HPDE6-E6E7 (cell line): ENCODE results near the gene KRTAP10-1.

ENCODE experiments used
- DNase-seq: peaks from one replicate; pipeline ENCODE4 v3.0.0; 2011; ENCODE audit warnings: missing footprints; ENCODE audit errors: extremely low spot score

The KRTAP10-1 gene

GRCh38 chr21:44548922-44549321 is 8.9 kb upstream of the KRTAP10-1 start:
- DNase-seq = no peak

DNA sequence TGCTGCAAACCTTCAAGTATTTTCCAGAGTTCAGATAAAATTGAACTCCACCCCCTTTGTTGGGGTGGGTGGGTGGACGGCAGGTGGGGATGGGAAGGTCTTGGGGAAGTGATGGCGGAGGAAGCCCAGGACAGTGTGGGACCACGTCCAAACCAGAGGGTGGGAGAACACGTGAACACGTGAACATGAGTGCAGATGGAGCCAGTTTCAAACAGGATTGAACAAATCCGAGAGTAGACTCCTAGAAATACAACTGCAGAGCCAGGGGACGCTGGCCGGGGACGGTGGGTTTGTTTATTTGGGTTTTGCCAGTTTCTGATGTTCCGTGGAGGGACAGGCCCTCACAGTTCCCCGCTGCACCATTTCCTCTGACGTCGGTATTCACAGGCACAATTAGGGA is 8.4 kb upstream of the KRTAP10-1 start:
- no peak for DNase-seq

GRCh38 chr21:44547656-44548331 is 7.8 kb upstream of the KRTAP10-1 start:
- no peak for DNase-seq

DNA sequence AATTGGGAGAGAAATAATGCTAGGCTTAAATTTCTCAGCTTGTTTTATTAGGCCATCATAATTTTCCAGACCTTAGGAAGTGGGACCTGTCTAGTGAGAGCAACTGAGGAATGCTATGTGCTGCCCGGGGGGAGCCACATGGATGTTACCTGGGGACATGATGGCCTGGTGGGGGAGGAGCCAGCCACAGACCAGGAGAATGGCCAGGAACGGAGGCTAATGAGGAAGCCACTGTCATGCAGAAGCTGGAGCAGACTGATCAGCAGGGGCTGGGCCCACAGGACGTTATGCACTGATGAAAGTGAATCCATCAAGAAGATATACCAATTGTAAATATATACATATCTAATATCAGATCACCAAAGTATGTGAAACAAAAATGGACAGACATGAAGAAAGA is 4.6 kb upstream of the KRTAP10-1 start:
- DNase-seq = no peak

DNA sequence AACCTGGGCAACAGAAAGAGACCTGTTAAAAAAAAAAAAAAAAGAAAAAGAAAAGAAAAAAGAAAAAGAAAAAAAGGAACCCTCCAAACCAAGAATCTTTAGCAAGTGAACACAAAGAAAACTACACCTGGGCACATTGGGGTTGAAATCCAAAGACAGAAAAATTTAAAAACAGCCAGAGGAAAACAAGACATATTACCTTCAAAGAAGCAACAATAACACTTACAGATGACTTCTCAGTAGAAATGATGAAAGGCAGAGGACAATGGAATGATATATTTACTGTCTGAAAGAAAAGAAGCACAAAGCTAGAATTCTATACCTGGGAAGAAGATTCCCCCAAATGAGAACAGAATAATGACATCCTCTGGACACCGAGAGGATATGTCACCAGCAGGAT is 2.7 kb upstream of the KRTAP10-1 start:
- DNase-seq = no peak

DNA sequence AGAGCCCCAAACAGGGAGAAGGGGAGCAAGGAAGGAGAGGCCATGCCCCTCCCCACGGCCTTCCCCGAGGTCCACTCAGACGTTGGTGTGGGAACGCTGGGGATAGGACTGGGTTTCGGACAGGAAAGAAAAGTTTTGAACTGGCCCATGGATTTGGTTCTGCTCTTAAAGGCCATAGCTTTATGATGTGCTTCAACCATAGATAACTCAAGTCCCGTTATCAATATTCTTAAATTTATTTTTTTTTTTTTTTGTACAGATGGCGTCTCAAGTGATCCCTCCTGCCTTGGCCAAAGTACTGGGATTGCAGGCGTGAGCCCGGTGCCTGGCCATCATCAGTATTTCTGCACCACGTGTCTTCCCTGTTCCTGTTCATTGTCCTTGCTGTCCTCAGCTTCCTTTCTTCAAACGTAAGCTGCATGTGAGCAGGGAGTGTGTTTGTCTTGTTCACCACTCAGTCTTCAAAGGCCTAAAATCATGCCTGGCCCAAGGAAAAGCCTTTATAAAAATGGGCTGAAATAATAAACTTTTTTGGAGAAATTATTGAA is 820 bp upstream of the KRTAP10-1 start:
- no peak for DNase-seq

DNA sequence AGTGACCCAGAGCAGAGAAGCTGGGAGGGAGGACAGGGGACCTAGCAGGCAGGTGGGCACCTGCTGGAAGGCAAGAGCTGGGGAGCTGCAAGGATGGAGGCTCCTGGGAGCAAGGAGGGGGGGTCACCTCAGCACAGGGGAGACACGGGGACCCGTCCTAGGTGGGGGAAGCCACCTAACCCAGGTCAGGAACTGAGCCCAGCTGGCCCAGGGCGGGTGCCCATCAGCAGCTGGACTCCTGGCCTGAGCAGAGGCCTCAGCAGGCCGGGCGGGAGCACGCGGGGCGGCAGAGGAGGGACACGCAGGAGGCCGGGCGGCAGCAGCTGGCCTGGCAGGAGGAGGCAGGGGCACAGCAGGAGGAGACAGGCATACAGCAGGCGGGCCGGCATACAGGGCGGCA is 949 bp downstream of the KRTAP10-1 start:
- DNase-seq = no peak

DNA sequence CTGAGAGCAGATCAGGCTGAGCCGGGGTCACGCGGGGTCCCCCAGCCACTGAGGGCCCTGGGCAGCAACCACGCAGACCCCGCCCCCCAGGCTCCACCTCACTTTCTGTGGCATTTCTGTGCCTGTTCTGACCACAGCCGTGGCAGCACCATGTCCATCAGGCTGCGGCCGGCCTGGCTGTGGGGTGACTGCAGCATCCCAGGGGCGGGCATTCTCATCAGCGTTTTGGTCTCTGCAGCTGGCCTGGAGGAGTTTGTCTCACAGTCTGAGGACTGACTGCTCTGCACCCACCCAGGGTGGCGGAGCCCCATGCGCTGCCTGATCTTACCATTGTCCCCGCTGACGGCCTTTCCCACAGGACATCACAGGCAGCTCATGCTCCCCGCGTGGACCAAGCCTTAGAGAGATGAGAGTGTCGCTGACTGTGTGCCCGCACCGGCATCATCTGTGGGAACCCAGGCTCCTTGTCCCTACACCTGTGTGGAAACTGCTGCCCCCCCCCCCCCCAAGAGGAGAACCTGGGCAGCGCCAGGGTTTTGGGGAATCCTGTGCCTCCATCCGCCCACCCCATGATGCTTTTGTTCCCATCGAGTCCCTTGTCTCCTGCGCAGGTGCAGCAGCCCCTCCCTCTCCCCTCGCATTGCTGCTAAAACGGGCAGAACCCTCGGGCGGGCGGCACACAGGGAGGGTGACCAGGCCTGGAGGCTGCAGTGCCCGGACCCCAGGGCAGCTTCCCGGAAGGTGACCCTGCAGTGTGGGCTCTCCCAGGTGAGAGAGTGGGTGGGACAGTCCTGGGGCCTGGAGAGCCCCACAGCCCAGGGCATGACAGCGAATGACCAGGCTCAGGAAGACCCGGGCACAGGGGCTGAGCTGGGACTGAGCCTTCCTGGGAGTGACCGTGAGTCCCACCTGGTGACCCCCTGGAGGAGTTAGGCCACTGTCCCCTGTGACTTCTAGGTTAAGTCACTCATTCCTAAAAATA is 1.8 kb downstream of the KRTAP10-1 start:
- DNase-seq = no peak

DNA sequence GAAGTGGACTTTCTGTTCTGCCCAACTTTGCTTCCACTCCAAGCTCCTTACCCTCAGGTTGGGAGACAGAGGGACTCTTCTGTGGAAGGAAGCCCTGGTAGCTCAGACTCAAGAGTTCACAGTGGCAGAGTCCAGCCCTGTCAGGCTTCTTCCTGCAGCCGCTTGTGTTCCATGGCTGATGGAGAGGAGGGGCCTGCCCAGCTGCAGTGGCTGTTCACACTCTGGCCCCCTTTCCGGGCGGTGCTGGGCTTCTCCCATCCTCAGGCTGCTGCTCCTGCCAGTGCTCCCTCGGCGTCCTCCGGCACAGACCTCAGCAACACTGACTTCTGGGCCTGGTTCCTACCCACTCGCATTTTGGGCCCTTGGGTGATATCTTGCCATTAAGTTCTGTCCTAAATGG is 4.0 kb downstream of the KRTAP10-1 start:
- no peak for DNase-seq

DNA sequence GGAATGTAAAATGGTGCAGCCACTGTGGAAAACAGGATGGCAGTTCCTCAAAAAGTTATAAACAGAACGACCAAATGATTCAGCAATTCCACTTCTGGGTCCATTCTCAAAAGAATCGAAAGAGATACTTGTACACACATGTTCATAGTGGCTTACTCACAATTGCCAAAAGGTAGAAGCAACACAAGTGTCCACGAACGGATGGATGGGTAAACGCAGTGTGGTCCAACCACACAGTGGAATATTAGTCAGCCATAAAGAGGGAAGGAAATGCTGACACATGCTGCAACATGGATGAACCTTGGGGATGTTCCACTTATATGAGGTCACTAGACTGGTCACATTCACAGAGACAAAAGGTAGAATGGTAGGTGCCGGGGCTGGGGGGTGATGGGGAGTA is 5.3 kb downstream of the KRTAP10-1 start:
- no peak for DNase-seq

- DNase-seq = no peak
These were observed 5.9 kb downstream of the KRTAP10-1 start for GRCh38 chr21:44533891-44534627.

GRCh38 chr21:44533121-44533890 is 6.7 kb downstream of the KRTAP10-1 start:
- no peak for DNase-seq

GRCh38 chr21:44532712-44533111 is 7.3 kb downstream of the KRTAP10-1 start:
- DNase-seq = no peak

GRCh38 chr21:44531606-44532564 is 8.1 kb downstream of the KRTAP10-1 start:
- DNase-seq = no peak

DNA sequence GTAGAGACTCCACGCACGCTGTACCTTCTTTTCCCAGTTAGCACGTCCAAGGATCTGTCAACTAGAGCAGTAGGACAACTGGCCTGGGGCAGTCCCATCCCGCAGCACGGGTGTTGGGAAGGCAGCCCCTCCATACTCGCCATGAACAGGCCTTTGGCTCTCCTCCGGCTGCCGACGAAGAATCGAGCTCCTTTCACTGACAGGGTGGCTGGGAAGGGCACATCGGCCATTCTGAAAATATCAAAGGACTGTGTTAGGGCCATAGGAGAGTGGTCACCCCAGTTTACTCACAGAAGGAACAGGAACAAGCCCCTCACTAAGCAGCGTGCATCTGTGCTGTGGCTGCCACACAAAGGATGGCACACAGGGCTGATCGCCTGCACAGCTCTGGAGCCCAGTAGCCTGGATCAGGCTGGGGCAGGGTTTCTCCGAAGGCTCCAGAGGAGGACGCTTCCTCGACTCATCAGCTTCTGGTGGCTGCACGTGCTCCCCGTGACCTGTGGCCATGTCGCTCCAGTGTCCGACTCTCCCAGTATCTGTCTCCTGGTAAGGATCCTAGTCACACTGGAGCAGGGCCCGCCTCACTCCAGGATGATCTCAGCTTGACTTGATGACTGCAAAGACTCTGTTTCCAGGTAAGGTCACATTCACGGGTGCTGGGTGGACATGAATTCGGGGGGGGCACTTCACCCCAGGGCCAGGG is 8.9 kb downstream of the KRTAP10-1 start:
- DNase-seq = no peak

GRCh38 chr21:44530221-44530902 is 9.6 kb downstream of the KRTAP10-1 start:
- no peak for DNase-seq

GRCh38 chr21:44529503-44530125 is 10.4 kb downstream of the KRTAP10-1 start:
- DNase-seq = no peak

DNA sequence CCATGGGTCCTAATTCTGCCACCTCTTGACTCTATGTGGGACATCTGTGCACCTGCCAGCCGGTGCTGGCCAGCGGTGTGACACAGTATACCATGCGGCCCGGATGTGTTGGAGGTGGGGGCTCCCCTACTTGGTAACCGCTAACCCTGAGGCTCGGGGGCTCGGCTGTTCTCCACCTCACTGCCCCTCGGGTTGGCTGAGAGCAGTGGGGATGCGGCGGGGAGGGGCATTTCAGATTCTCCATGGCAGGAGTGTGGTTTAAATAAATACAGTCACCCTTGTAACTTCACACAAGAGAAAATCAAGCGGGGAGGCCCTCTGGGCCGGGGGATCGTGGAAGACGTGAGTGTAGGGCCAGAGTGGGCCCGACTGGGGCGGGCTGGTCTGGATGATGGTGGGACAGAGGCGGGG is 11.0 kb downstream of the KRTAP10-1 start:
- no peak for DNase-seq
